CD14-positive monocyte (primary cell): ENCODE measurements around the gene ATG4C. TPM values are rescaled to one million over a fixed set of nuclear protein-coding genes. Genes with fewer than 3 reads are reported as not detected.

Experiments
- DNase-seq, 3 donors: peaks; one replicate each; pipeline ENCODE4 v3.0.0-alpha.2; 2011 to 2022
- H2AFZ ChIP-seq: 2 replicates; pipeline ENCODE4 v1.6.0; 2012; ENCODE audit warnings: mild to moderate bottlenecking, low read depth, low read length, inconsistent platforms; ENCODE audit not compliant: insufficient read depth, poor library complexity, severe bottlenecking
- H3K27ac ChIP-seq, 2 donors: 1 replicate in 1 of 2; 2 replicates in 1 of 2; pipeline ENCODE4 v1.5.1; 2012 to 2013; ENCODE audit warnings: low read length in 2 of 2, control low read depth in 1 of 2, inconsistent platforms in 1 of 2, low read depth in 1 of 2, mild to moderate bottlenecking in 1 of 2
- H3K27me3 ChIP-seq, 2 donors: one replicate each; pipeline versions ENCODE4 v1.6.0 to v1.6.1; 2011 to 2013; ENCODE audit warnings: low read length in 2 of 2; ENCODE audit not compliant: control insufficient read depth in 2 of 2, insufficient read depth in 2 of 2
- H3K36me3 ChIP-seq, 2 donors: replicated peaks in 1 of 2; 1 replicate in 1 of 2; 2 replicates in 1 of 2; pipeline versions ENCODE4 v1.5.1 to v1.6.1; 2012 to 2013; ENCODE audit warnings: low read length in 2 of 2, control low read depth in 1 of 2, inconsistent platforms in 1 of 2, mild to moderate bottlenecking in 1 of 2; ENCODE audit not compliant: insufficient read depth in 2 of 2, control insufficient read depth in 1 of 2
- H3K4me1 ChIP-seq, 2 donors: 1 replicate in 1 of 2; 2 replicates in 1 of 2; pipeline versions ENCODE4 v1.5.1 to v1.6.1; 2012 to 2013; ENCODE audit warnings: low read length in 2 of 2, control low read depth in 1 of 2, inconsistent platforms in 1 of 2, mild to moderate bottlenecking in 1 of 2, moderate library complexity in 1 of 2; ENCODE audit not compliant: insufficient read depth in 2 of 2, control insufficient read depth in 1 of 2
- H3K4me2 ChIP-seq: replicated peaks from 2 replicates; pipeline ENCODE3; 2012; ENCODE audit warnings: low read length, moderate library complexity, mild to moderate bottlenecking; ENCODE audit not compliant: poor library complexity, severe bottlenecking; ENCODE audit errors: extremely low read depth
- H3K4me3 ChIP-seq, 3 experiments: fragments of 200-600 bp in 1 of 3; sonication (generic) in 1 of 3; replicated peaks in 1 of 3; 1 replicate in 2 of 3; 2 replicates in 1 of 3; pipeline ENCODE4 v1.5.1; 2011 to 2013; ENCODE audit warnings: low read length in 3 of 3, mild to moderate bottlenecking in 3 of 3, control low read depth in 2 of 3, low read depth in 2 of 3, inconsistent platforms in 1 of 3, moderate library complexity in 1 of 3
- H3K79me2 ChIP-seq: 2 replicates; pipeline ENCODE4 v1.6.0; 2012; ENCODE audit warnings: mild to moderate bottlenecking, control low read depth, inconsistent platforms, low read length, moderate library complexity; ENCODE audit not compliant: insufficient read depth
- H3K9ac ChIP-seq: 2 replicates; pipeline ENCODE4 v1.6.0; 2017; ENCODE audit warnings: low read length, mild to moderate bottlenecking; ENCODE audit not compliant: insufficient read depth, poor library complexity, severe bottlenecking
- H3K9me3 ChIP-seq, 2 donors: replicated peaks in 1 of 2; 1 replicate in 1 of 2; 2 replicates in 1 of 2; pipeline versions ENCODE4 v1.5.1 to v1.6.1; 2012 to 2013; ENCODE audit warnings: low read length in 2 of 2, control low read depth in 1 of 2; ENCODE audit not compliant: control insufficient read depth in 1 of 2, insufficient read depth in 1 of 2
- H4K20me1 ChIP-seq: 2 replicates; pipeline ENCODE4 v1.6.0; 2012; ENCODE audit warnings: mild to moderate bottlenecking, low read length, control low read depth, moderate library complexity; ENCODE audit not compliant: insufficient read depth
- H3K27ac Mint-ChIP-seq, 7 donors: one replicate each; pipeline ENCODE4 v1.8.0; 2020; ENCODE audit warnings: mild to moderate bottlenecking in 7 of 7, mixed read lengths in 7 of 7, moderate library complexity in 6 of 7, inconsistent platforms in 2 of 7
- H3K27me3 Mint-ChIP-seq, 3 donors: one replicate each; pipeline ENCODE4 v1.8.0; 2021 to 2022; ENCODE audit warnings: low read depth in 3 of 3, mild to moderate bottlenecking in 3 of 3, mixed read lengths in 3 of 3, moderate library complexity in 3 of 3, inconsistent platforms in 1 of 3
- H3K36me3 Mint-ChIP-seq, 2 donors: one replicate each; pipeline ENCODE4 v1.8.0; 2020; ENCODE audit warnings: mixed read lengths in 2 of 2, inconsistent platforms in 1 of 2, mild to moderate bottlenecking in 1 of 2
- H3K4me1 Mint-ChIP-seq: one replicate; pipeline ENCODE4 v1.8.0; 2020; ENCODE audit warnings: mild to moderate bottlenecking, mixed read lengths
- H3K4me3 Mint-ChIP-seq, 2 donors: one replicate each; pipeline ENCODE4 v1.8.0; 2020; ENCODE audit warnings: mild to moderate bottlenecking in 2 of 2, mixed read lengths in 2 of 2, moderate library complexity in 1 of 2
- H3K9me3 Mint-ChIP-seq, 7 donors: one replicate each; pipeline ENCODE4 v1.8.0; 2020 to 2022; ENCODE audit warnings: mixed read lengths in 7 of 7, mild to moderate bottlenecking in 6 of 7, moderate library complexity in 6 of 7, inconsistent platforms in 2 of 7
- WGBS: methylation state at CpG from one replicate; pipeline ENCODE4 v1.1.5; 2013; ENCODE audit warnings: missing lambda C conversion rate; ENCODE audit not compliant: insufficient coverage; 5-methylcytosine and 5-hydroxymethylcytosine counted together
- intact Hi-C, 2 donors: fragments of 100-400 bp; cut with micrococcal nuclease; formaldehyde crosslinking; loops; one replicate each; pipeline versions ENCODE4 v1.15.0 to v1.15.1; 2023
- polyA plus RNA-seq, 3 donors: library from polyadenylated mRNA; depleted of rRNA in 1 of 3; unstranded in 2 of 3; stranded (reverse) in 1 of 3; fragments of 300-500 nt in 2 of 3; fragments of >200 nt in 1 of 3; fragmentation: Illumina TruSeq in 2 of 3; gene quantifications; 1 replicate in 2 of 3; 2 replicates in 1 of 3; pipeline ENCODE4 v1.2.3, GENCODE V29; 2012 to 2021
- TF ChIP-seq, protein P1 (sequence below): fragments of 200-600 bp; IDR thresholded peaks from one replicate; pipeline ENCODE4 v1.8.0; 2022; ENCODE audit warnings: antibody characterized with exemption, mild to moderate bottlenecking

Gene ATG4C
- polyA plus RNA-seq, 3 donors: 5.7 to 19.1 (median 17.5) TPM

GRCh38 chr1:62772607-62773295, 11.2 kb upstream of the ATG4C start:
- Histone ChIP-seq H4K20me1 (no peaks in the 10 kb centered on the region), H3K4me1 (peaks cover 0 to 4% of the 10 kb centered on the region in 2 donors), H3K79me2 (no peaks in the 10 kb centered on the region), H3K9ac (no peak overlapping the region), H3K4me2 (no peak overlapping the region), H3K9me3 (peaks cover 0 to 4% of the 10 kb centered on the region in 2 donors), H2AFZ (no peak overlapping the region), H3K36me3 (no peaks in the 10 kb centered on the region), H3K27me3 (no peaks in the 10 kb centered on the region), H3K27ac (no peak overlapping the region), H3K4me3 (no peak overlapping the region)
- intact Hi-C loops: no loop called here
- peaks cover 7% of the 10 kb centered on the region for H3K4me1 Mint-ChIP-seq
- H3K27ac Mint-ChIP-seq: no peak overlapping the region
- no peak overlapping the region for H3K4me3 Mint-ChIP-seq
- peaks cover 2 to 11% (median 6%) of the 10 kb centered on the region in 7 donors for H3K9me3 Mint-ChIP-seq
- no peak for DNase-seq
- H3K27me3 Mint-ChIP-seq: peaks cover 0 to 4% (median 1%) of the 10 kb centered on the region in 3 donors
- H3K36me3 Mint-ChIP-seq: no peaks in the 10 kb centered on the region
- TF ChIP-seq, protein P1, sequence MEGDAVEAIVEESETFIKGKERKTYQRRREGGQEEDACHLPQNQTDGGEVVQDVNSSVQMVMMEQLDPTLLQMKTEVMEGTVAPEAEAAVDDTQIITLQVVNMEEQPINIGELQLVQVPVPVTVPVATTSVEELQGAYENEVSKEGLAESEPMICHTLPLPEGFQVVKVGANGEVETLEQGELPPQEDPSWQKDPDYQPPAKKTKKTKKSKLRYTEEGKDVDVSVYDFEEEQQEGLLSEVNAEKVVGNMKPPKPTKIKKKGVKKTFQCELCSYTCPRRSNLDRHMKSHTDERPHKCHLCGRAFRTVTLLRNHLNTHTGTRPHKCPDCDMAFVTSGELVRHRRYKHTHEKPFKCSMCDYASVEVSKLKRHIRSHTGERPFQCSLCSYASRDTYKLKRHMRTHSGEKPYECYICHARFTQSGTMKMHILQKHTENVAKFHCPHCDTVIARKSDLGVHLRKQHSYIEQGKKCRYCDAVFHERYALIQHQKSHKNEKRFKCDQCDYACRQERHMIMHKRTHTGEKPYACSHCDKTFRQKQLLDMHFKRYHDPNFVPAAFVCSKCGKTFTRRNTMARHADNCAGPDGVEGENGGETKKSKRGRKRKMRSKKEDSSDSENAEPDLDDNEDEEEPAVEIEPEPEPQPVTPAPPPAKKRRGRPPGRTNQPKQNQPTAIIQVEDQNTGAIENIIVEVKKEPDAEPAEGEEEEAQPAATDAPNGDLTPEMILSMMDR: no peak
- no CpG with 5 or more reads among the region's 1 CpG for WGBS

- peaks cover 7% of the 10 kb centered on the region for H3K4me1 Mint-ChIP-seq
- TF ChIP-seq, protein P1: no peak
- no peak overlapping the region for H3K9ac ChIP-seq
- peaks cover 0 to 4% of the 10 kb centered on the region in 2 donors for H3K9me3 ChIP-seq
- H3K36me3 Mint-ChIP-seq: no peaks in the 10 kb centered on the region
- no peaks in the 10 kb centered on the region for H3K27me3 ChIP-seq
- no peak overlapping the region for H2AFZ ChIP-seq
- H3K4me1 ChIP-seq: peaks cover 0 to 4% of the 10 kb centered on the region in 2 donors
- no peak overlapping the region for H3K4me3 ChIP-seq
- H3K4me3 Mint-ChIP-seq: no peak overlapping the region
- H3K36me3 ChIP-seq: no peaks in the 10 kb centered on the region
- WGBS: no CpG with 5 or more reads among the region's 2 CpGs
- DNase-seq: no peak
- intact Hi-C loops: no loop called here
- H3K27ac Mint-ChIP-seq: no peak overlapping the region
- H3K27ac ChIP-seq: no peak overlapping the region
- no peaks in the 10 kb centered on the region for H3K79me2 ChIP-seq
- peaks cover 2 to 11% (median 6%) of the 10 kb centered on the region in 7 donors for H3K9me3 Mint-ChIP-seq
- no peaks in the 10 kb centered on the region for H4K20me1 ChIP-seq
- H3K27me3 Mint-ChIP-seq: peaks cover 1 to 4% (median 2%) of the 10 kb centered on the region in 3 donors
- no peak overlapping the region for H3K4me2 ChIP-seq
Measured at GRCh38 chr1:62774006-62774405, 9.9 kb upstream of the ATG4C start.
